Osteocyte (in vitro differentiated cells): ENCODE data around the gene L3MBTL1. TPM values are rescaled to one million over a fixed set of nuclear protein-coding genes. Genes with fewer than 3 reads are reported as not detected.

ENCODE experiments used
- DNase-seq: peaks from one replicate; pipeline ENCODE4 v3.0.0; 2021; ENCODE audit warnings: mixed read lengths; ENCODE audit not compliant: unreplicated experiment; ENCODE audit errors: extremely low spot score
- H3K27ac Mint-ChIP-seq: one replicate; pipeline ENCODE4 v1.8.0; 2021; ENCODE audit warnings: mild to moderate bottlenecking, mixed read lengths; ENCODE audit not compliant: unreplicated experiment
- H3K27me3 Mint-ChIP-seq: one replicate; pipeline ENCODE4 v1.8.0; 2021; ENCODE audit warnings: mixed read lengths; ENCODE audit not compliant: unreplicated experiment
- H3K36me3 Mint-ChIP-seq: one replicate; pipeline ENCODE4 v1.8.0; 2021; ENCODE audit warnings: mixed read lengths; ENCODE audit not compliant: unreplicated experiment
- H3K4me1 Mint-ChIP-seq: one replicate; pipeline ENCODE4 v1.8.0; 2021; ENCODE audit warnings: mixed read lengths; ENCODE audit not compliant: unreplicated experiment
- H3K4me3 Mint-ChIP-seq: one replicate; pipeline ENCODE4 v1.8.0; 2021; ENCODE audit warnings: mild to moderate bottlenecking, moderate library complexity, mixed read lengths; ENCODE audit not compliant: unreplicated experiment
- H3K9me3 Mint-ChIP-seq: one replicate; pipeline ENCODE4 v1.8.0; 2021; ENCODE audit warnings: mixed read lengths; ENCODE audit not compliant: unreplicated experiment
- total RNA-seq: library from RNA; stranded (reverse); gene quantifications from 2 replicates; pipeline ENCODE4 v1.2.1, GENCODE V29; 2021
- TF ChIP-seq, protein P1 (sequence below): fragments of 200-600 bp; sonication (generic); IDR thresholded peaks from 2 replicates; pipeline ENCODE4 v1.5.0; 2021; ENCODE audit warnings: antibody characterized with exemption, mild to moderate bottlenecking, moderate library complexity

The L3MBTL1 gene
- total RNA-seq, 1 donor from 2014 or later = 17.5 TPM

GRCh38 chr20:43464219-43464790 lies 43.2 kb upstream of the L3MBTL1 start:
- TF ChIP-seq, protein P1, sequence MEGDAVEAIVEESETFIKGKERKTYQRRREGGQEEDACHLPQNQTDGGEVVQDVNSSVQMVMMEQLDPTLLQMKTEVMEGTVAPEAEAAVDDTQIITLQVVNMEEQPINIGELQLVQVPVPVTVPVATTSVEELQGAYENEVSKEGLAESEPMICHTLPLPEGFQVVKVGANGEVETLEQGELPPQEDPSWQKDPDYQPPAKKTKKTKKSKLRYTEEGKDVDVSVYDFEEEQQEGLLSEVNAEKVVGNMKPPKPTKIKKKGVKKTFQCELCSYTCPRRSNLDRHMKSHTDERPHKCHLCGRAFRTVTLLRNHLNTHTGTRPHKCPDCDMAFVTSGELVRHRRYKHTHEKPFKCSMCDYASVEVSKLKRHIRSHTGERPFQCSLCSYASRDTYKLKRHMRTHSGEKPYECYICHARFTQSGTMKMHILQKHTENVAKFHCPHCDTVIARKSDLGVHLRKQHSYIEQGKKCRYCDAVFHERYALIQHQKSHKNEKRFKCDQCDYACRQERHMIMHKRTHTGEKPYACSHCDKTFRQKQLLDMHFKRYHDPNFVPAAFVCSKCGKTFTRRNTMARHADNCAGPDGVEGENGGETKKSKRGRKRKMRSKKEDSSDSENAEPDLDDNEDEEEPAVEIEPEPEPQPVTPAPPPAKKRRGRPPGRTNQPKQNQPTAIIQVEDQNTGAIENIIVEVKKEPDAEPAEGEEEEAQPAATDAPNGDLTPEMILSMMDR = no peak
- DNase-seq = no peak
- Mint-ChIP-seq H3K36me3 (peaks cover 72% of the 10 kb centered on the region), H3K9me3 (no peaks in the 10 kb centered on the region), H3K4me3 (no peak overlapping the region), H3K27ac (no peak overlapping the region), H3K27me3 (no peaks in the 10 kb centered on the region), H3K4me1 (peaks cover 28% of the 10 kb centered on the region)

- H3K36me3 Mint-ChIP-seq = peaks cover 68% of the 10 kb centered on the region
- H3K9me3 Mint-ChIP-seq = no peaks in the 10 kb centered on the region
- H3K4me3 Mint-ChIP-seq = no peak overlapping the region
- TF ChIP-seq, protein P1 = no peak
- no peak for DNase-seq
- H3K27me3 Mint-ChIP-seq = no peaks in the 10 kb centered on the region
- H3K4me1 Mint-ChIP-seq = peaks cover 15% of the 10 kb centered on the region
- no peak overlapping the region for H3K27ac Mint-ChIP-seq
Measured at GRCh38 chr20:43465625-43465943, 41.9 kb upstream of the L3MBTL1 start.

DNA sequence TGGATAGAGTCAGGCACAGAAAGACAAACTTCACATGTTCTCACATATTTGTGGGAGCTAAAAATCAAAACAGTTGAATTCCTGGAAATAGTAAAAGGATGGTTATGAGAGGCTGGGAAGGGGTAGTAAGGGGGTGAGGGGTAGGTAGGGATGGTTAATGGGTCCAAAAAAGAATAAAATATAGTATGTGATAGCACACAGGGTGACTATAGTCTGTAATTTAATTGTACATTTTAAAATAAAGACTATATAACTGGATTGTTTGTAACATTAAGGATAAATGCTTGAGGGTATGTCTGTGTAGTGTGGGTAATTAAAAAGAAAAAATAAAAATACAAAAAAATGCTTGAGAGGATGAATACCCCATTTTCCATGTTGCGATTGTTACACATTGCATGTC lies 39.9 kb upstream of the L3MBTL1 start:
- no peaks in the 10 kb centered on the region for H3K9me3 Mint-ChIP-seq
- H3K4me1 Mint-ChIP-seq = peaks cover 2% of the 10 kb centered on the region
- DNase-seq = no peak
- H3K36me3 Mint-ChIP-seq = peaks cover 51% of the 10 kb centered on the region
- no peak overlapping the region for H3K4me3 Mint-ChIP-seq
- no peaks in the 10 kb centered on the region for H3K27me3 Mint-ChIP-seq
- TF ChIP-seq, protein P1 = no peak
- H3K27ac Mint-ChIP-seq = no peak overlapping the region

GRCh38 chr20:43472671-43473380 lies 34.7 kb upstream of the L3MBTL1 start:
- H3K9me3 Mint-ChIP-seq = no peaks in the 10 kb centered on the region
- peaks cover 14% of the 10 kb centered on the region for H3K36me3 Mint-ChIP-seq
- DNase-seq = no peak
- H3K27me3 Mint-ChIP-seq = peaks cover 5% of the 10 kb centered on the region
- TF ChIP-seq, protein P1 = no peak
- no peak overlapping the region for H3K27ac Mint-ChIP-seq
- H3K4me1 Mint-ChIP-seq = no peaks in the 10 kb centered on the region
- no peak overlapping the region for H3K4me3 Mint-ChIP-seq

- TF ChIP-seq, protein P1 = no peak
- Mint-ChIP-seq H3K4me3 (no peak overlapping the region), H3K4me1 (no peaks in the 10 kb centered on the region), H3K9me3 (no peaks in the 10 kb centered on the region), H3K27me3 (peaks cover 9% of the 10 kb centered on the region), H3K27ac (no peak overlapping the region), H3K36me3 (peaks cover 14% of the 10 kb centered on the region)
- DNase-seq = no peak
Measured at GRCh38 chr20:43473381-43473704, 34.2 kb upstream of the L3MBTL1 start.
